GM19324 (cell line): ENCODE results near the gene SF3B2.
"Not testable (repeated sequence)": the region's sequence is repeated elsewhere in the genome, so short reads cannot be mapped to it uniquely, and the experiment has no call there.

ENCODE experiments used
- ATAC-seq: cut with Tn5 transposase; IDR thresholded peaks from one replicate; pipeline ENCODE4 v1.9.1; 2021; ENCODE audit warnings: mild to moderate bottlenecking, moderate library complexity; ENCODE audit not compliant: unreplicated experiment, low FRiP score

SF3B2 gene

GRCh38 chr11:66071381-66071801 is 19.2 kb downstream of the SF3B2 start:
- ATAC-seq = no peak

- no peak for ATAC-seq
Observed at GRCh38 chr11:66072081-66072480, 19.9 kb downstream of the SF3B2 start.

- no peak for ATAC-seq
Observed at GRCh38 chr11:66072518-66072917, 20.4 kb downstream of the SF3B2 start.

- no peak for ATAC-seq
Observed at GRCh38 chr11:66073669-66074068, 21.5 kb downstream of the SF3B2 start.

- no peak for ATAC-seq
Observed at GRCh38 chr11:66075273-66075672, 23.1 kb downstream of the SF3B2 start.

- ATAC-seq = no peak
Observed at GRCh38 chr11:66076561-66076960, 24.4 kb downstream of the SF3B2 start.

GRCh38 chr11:66077927-66078326 is 25.8 kb downstream of the SF3B2 start:
- ATAC-seq = no peak

- not testable (repeated sequence) for ATAC-seq
Observed at GRCh38 chr11:66078949-66079348, 26.8 kb downstream of the SF3B2 start.

- ATAC-seq = no peak
Observed at GRCh38 chr11:66080055-66080817, 28.1 kb downstream of the SF3B2 start.

GRCh38 chr11:66081505-66081904 is 29.3 kb downstream of the SF3B2 start:
- peak; percentile 73 for ATAC-seq

GRCh38 chr11:66082946-66083698 is 31.0 kb downstream of the SF3B2 start:
- ATAC-seq = no peak

- no peak for ATAC-seq
Observed at GRCh38 chr11:66083767-66084166, 31.6 kb downstream of the SF3B2 start.

GRCh38 chr11:66084821-66085475 is 32.8 kb downstream of the SF3B2 start:
- no peak for ATAC-seq

- no peak for ATAC-seq
Observed at GRCh38 chr11:66087148-66087908, 35.2 kb downstream of the SF3B2 start.

GRCh38 chr11:66089067-66089466 is 36.9 kb downstream of the SF3B2 start:
- ATAC-seq = no peak

GRCh38 chr11:66090288-66090687 is 38.1 kb downstream of the SF3B2 start:
- ATAC-seq = no peak

- ATAC-seq = not testable (repeated sequence)
Observed at GRCh38 chr11:66092125-66092524, 40.0 kb downstream of the SF3B2 start.

- not testable (repeated sequence) for ATAC-seq
Observed at GRCh38 chr11:66099746-66100145, 47.6 kb downstream of the SF3B2 start.

- ATAC-seq = peak; percentile 64
Observed at GRCh38 chr11:66100272-66101065, 48.3 kb downstream of the SF3B2 start.

- no peak for ATAC-seq
Observed at GRCh38 chr11:66101066-66101464, 48.9 kb downstream of the SF3B2 start.
